Amygdala (tissue), 56 donors: ENCODE data around the gene IL1R2.

Experiments used
- DNase-seq, 56 donors: peaks; one replicate each; lab custom pipeline; 2025; lab: John Stamatoyannopoulos, UW

IL1R2 gene

GRCh38 chr2:101972621-101973434 lies 18.9 kb upstream of the IL1R2 start:
- DNase-seq = no peak

GRCh38 chr2:101974663-101975062 lies 17.1 kb upstream of the IL1R2 start:
- no peak for DNase-seq

- DNase-seq = no peak
Measured at GRCh38 chr2:101975171-101975870, 16.4 kb upstream of the IL1R2 start.

GRCh38 chr2:101976891-101977290 lies 14.9 kb upstream of the IL1R2 start:
- DNase-seq = no peak

GRCh38 chr2:101980368-101980767 lies 11.4 kb upstream of the IL1R2 start:
- no peak for DNase-seq

- no peak for DNase-seq
Measured at GRCh38 chr2:101981066-101981465, 10.7 kb upstream of the IL1R2 start.

- no peak for DNase-seq
Measured at GRCh38 chr2:101981504-101981903, 10.3 kb upstream of the IL1R2 start.

GRCh38 chr2:101982495-101983029 lies 9.2 kb upstream of the IL1R2 start:
- DNase-seq = no peak

GRCh38 chr2:101983486-101983885 lies 8.3 kb upstream of the IL1R2 start:
- peak in 9 of 56 donors; percentile 7 to 31 (median 18) for DNase-seq

- peak in 1 of 56 donors; percentile 5 for DNase-seq
Measured at GRCh38 chr2:101983928-101984327, 7.8 kb upstream of the IL1R2 start.

GRCh38 chr2:101984656-101985055 lies 7.1 kb upstream of the IL1R2 start:
- no peak for DNase-seq

- DNase-seq = no peak
Measured at GRCh38 chr2:101985101-101985792, 6.5 kb upstream of the IL1R2 start.

GRCh38 chr2:101985793-101986164 lies 6.0 kb upstream of the IL1R2 start:
- DNase-seq = no peak

- DNase-seq = no peak
Measured at GRCh38 chr2:101986376-101986775, 5.4 kb upstream of the IL1R2 start.

GRCh38 chr2:101986804-101987740 lies 4.7 kb upstream of the IL1R2 start:
- no peak for DNase-seq

GRCh38 chr2:101987832-101988231 lies 3.9 kb upstream of the IL1R2 start:
- no peak for DNase-seq

- no peak for DNase-seq
Measured at GRCh38 chr2:101988541-101988940, 3.2 kb upstream of the IL1R2 start.

GRCh38 chr2:101989740-101990460 lies 1.9 kb upstream of the IL1R2 start:
- DNase-seq = no peak

GRCh38 chr2:101993772-101994171 lies 2.0 kb downstream of the IL1R2 start:
- DNase-seq = no peak
